NCI-H1694 (cell line): ENCODE results near the gene KCNE1.
"Not testable (repeated sequence)": the region's sequence is repeated elsewhere in the genome, so short reads cannot be mapped to it uniquely, and the experiment has no call there.

Experiments used
- DNase-seq: peaks from one replicate; lab custom pipeline; 2025; lab: John Stamatoyannopoulos, UW

The KCNE1 gene

DNA sequence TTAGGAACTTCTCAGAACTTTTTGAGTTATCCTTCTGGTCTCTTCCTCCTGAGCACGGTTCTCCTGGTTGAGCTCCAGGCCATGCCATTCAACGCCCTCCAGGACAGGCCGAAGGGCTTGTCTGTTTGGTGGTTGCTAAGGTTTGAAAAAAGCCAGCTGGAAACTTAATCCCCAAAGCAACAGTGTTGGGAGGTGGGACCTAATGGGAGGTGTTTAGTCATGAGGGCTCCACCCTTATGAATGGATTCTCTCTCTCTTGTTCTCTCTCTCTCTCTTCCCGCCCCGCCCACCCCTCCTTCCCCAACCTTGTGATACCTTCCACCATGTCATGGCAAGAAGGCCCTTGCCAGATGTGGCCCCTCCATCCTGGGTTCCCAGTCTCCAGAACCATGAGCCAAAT lies 829 bp downstream of the KCNE1 start:
- DNase-seq: no peak

DNA sequence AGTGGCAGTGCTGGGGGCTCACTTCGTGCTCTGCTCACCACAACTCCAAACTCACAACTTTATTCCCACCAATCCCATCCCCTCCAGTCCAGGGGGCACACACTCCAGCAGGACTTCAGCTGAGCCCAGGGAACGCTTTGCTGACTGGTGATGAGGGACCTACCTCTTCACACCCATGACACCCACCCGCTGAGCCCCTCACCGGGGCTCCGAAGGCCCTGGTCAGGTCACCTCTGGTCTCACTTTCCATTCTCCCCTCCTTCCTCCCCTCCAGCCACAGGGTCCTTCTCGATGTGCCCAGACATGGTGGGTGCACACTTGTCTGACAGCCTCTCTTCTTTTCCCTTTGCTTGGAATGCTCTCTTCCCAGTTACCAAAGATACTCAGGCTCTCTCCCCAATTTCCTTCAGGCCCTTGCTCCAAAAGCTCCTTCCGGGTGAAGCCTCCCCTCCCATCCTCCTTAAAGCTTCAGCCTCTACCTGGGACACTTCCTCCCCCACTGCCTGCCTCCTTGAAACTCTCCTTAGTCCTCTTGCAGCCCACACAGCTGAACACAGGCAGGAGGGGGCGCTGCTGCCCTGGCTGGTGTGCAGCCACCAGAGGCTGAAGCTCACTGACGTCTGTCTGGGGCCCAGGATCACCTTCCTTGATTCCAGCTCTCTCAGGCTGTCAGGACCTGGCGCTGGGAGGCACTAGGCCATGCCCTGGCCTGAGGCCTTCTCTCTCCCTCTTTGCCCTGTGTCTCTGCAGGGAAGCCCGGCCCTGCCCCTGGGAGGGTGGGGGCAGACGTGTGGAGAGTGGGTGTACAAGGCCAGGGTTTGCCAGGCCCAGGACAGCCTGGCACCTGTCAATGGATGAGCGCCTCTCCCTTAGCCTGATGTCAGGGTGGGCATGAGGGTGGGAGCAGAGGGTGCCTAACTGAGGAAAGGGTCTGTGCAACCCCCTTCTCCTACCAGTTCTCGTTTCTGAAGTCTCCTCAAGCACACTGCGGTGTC lies 1.6 kb downstream of the KCNE1 start:
- no peak for DNase-seq

DNA sequence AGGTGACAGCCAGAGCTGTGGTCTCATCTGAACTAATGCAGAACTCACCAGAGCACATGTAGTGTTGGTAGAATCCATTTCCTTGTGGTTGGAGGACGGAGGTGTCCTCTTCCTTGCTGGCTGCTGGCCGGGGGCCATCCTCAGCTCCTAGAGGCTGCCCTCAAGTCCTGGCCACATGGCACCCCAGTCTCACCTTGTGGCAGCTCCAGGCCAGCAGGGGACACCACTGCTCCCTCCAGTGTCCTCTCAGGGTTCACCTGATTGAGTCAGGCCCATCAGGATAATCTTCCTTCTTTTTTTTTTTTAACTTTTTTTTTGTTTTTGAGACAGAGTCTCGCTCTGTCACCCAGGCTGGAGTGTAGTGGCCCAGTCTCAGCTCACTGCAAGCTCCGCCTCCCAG lies 2.9 kb downstream of the KCNE1 start:
- DNase-seq: no peak

DNA sequence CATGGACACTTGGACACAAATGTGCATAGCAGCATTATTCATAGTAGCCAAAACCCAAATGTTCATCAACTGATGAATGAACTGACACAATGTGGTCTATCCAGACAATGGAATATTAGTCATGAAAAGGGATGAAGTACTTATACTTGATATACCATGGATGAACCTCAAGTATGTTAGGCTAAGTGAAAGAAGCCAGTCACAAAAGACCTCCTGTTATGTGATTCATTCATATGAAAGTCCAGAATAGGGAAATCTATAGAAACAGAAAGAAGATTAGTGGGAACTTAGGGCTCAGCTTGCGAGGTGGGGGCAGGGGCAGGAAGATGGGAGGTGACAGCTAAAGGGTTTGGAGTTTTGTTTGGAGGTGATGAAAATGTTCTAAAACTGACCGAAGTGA lies 7.4 kb downstream of the KCNE1 start:
- no peak for DNase-seq

DNA sequence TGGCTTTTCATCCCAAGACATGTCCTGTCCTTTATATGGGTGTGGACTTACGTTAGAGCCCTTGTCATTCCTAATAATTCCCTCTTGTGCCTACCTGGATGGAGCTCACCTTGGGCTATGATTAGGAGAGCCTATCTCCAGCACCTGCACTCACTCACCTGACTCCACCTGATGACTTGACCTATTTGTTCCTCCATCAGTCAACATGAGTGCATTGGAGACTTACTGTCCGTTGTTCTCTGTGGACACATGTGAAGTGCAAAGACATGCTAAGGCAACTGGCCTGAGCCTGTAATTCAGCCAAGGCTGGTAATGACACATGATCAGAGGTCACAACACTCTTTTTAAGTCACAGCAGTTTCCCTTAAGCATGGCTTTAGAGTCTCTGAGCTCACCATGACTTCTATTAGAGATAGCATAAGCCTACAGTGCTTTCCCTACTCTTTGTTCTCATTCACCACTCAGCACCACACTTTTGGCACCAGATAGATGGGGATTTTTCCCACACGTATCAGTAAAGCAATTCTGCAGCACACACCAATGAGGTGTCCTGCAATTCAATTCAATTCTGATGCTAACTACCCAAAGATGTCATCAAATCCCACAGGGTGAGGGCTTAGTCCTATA lies 9.4 kb downstream of the KCNE1 start:
- DNase-seq: no peak

DNA sequence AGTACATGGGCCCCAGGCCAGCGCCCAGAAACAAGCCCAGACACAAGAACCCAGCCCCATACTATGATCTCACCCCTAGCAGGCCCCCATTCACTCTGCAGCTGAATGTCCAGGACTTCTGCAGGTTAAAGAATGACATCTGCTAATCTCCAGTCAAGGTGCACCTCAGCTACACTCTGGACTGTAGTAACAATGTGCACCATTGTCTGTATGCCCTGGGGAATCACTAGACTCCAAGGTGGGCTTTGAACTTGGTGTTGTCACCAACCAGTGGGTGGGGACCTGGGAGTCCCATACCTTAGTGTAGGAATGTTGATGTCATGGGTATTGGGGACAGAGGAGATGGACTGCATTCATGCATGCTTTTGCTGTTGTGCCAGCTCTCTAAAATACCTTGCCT lies 10.3 kb downstream of the KCNE1 start:
- DNase-seq: no peak

DNA sequence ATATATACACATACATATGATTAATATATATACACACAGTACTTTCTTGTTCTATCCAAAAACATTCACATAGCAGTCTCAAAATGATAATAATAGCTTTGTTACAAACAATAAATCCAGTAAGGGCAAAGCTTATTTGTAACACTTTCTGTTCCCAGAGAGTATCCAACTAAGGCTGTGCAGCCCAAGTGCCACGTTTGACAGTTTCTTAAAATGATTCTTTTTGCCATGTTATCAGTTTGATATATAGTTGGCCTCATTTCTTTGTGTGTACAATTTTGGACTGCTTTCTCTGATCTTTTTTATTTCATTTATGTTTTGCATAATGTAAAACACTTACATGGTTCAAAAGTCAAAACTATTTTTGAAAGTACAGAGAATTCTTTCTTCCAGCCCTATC lies 11.8 kb downstream of the KCNE1 start:
- DNase-seq: no peak

DNA sequence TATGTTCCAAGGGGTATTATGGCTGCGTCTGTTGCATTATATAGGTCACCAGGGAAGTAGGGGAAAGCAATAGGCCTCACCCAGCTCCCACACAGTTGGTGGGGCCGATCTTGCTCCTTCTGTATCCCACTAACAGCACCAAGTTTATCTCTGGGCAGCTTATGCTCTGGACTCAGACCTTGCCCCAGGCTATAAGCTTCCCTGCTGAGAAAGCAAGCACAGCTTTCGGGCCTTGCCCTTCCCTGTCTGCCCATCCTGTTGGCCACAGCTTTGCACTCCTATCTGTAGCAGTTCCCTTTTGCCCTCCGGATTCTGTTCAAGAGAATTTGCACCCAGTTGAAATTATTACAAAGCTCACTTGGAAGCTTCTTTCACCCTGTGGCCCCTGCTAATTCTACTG lies 12.9 kb downstream of the KCNE1 start:
- DNase-seq: no peak

DNA sequence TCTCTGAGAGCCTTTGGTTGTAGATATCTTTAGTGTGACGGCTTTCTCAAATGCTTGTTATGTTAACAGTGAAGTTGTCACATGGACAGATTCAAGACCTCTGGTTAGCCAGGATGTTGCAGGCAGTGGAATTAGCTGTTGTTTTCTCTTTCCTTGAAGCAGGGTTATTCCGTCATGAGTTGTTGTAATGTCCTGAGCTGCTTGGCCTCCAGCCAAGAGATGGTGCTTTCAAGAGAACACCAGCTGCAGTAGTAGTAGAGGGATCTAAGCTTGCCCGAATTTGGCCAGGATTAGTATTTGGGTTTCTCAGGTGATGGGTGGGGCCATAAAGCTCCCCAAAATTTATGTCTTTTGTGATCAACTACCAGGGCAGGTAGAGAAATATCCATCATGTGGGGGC lies 13.4 kb downstream of the KCNE1 start:
- no peak for DNase-seq

DNA sequence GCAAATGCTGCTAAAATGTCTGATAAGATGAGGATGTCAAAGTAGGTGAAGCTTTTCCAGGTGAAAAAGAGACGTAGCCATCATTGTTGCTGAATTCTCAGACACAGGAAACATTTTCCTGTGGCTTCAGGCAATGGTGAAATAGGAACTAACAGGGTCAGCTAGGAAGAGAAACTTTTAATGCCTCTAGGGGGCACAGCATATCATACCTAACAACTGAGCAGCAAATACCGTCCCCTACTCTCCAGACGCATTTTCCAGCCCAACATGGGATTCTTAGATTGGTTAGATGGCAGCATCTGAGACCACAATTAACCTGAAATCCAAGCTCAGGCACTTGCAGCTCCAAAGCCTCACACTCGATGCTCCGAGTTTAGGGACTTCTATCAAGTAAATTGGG lies 28.2 kb downstream of the KCNE1 start:
- not testable (repeated sequence) for DNase-seq

DNA sequence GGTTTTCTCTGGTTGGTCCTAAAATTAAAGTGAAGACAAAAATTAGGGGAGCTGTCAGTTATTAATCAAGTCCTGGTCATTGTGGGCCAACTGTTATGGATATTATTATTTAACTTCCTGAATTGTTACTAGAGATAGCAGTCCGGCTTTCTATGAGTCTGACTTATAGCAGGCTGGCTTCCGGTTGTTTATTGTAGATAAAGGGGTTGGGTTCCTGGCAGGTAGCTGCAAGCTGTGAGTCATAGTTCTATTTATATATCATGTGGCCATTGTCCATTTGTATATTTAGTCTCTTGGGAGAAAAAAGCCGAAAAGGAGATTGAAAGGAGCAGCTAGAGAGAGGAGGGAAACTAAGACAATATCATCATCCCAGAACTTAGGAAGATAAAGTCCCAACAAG lies 28.6 kb downstream of the KCNE1 start:
- DNase-seq: not testable (repeated sequence)

DNA sequence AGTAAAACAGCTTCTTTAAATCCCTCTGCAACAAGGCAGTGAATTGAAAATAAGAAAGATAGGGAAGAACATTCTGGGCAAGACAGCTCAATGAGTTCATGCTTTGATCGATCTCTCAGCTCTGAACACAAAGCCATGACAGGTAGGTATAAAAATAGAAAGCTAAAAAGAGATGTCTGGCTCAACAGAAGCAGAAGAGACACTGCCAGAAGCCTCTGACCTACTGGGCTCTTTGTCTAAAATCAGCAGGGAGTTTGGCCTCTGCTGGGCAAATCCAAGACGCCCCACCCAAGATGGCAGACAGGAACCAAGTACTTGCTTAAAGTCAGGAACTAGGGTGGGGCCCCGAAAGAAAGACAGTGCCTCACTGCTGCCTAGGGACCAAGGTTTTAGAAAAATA lies 44.7 kb downstream of the KCNE1 start:
- not testable (repeated sequence) for DNase-seq

DNA sequence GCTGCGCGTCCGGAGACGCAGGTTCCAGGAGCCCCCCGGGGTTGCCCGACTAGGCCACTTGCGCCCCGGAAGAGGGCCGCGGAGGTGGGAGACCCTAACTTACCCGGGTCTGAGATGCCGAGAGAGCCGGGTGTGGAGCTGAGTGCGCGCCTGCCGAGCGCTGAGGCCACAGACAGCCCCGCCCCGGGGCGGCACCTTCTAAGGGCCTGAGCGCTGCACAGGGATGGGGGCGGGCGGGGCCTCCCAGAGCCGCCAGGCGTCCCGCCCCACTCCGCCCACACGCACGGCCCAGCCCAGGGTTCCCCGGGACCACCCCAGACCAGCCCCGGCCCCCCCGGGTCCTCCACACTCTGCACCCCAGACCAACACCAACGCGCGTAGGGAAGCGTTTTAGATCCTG lies 52.6 kb downstream of the KCNE1 start:
- DNase-seq: not testable (repeated sequence)

DNA sequence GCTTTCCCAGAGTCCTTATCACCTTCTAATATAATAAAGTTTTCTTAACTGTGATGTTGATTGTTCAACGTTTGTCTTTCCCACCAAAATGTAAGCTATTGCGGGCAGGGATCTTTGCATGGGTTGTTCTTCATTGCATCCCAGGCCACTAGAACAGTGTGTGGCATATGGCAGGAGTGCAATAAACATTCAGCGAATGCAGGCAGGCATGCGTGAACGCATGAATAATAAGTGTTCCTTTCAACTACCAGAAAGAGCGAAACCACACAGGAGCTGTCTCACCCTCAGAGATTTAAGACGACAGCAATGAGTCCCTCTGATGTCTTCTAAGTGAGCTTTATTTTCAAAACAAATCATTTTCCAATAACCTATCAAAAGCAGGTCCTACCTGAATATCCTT lies 53.7 kb downstream of the KCNE1 start:
- DNase-seq: not testable (repeated sequence)

DNA sequence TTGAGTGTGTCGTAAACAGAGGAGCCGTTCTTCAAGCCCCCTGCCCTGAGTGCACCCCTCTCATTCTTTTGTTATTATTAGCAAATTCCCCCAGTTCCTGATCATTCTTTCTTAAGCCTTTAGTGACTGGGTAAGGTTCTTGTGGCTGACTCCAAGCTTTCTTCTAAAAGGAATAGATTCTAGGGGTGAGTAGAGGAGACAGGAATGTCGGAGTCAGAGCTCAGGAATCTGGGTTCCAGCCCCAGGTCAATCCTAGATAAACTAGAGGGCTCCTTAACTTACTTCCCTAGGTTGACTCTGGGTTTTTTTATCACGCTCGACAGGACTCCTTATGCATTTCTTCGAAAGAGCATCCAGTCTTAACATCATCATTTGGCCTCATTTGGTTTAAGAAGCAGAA lies 55.8 kb downstream of the KCNE1 start:
- DNase-seq: not testable (repeated sequence)

DNA sequence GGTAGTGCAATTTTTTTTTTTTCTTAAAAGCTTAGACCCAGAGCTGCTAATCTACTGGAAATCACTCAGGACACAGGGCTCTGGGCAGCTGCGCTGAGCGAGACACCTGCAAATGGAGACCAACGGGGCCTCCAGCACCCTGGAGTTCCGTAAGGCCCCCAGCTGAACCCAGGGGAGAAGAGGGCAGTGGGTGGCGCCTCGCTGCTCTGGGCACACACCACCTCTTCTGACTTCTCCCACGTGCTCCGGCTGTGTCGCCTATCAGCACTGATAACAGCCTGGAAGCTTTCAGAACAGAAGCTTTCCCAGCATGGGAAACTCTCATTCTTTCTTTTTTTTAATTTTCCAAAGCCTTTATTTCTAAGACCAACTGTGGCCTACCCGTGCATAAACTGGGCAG lies 56.4 kb downstream of the KCNE1 start:
- not testable (repeated sequence) for DNase-seq

DNA sequence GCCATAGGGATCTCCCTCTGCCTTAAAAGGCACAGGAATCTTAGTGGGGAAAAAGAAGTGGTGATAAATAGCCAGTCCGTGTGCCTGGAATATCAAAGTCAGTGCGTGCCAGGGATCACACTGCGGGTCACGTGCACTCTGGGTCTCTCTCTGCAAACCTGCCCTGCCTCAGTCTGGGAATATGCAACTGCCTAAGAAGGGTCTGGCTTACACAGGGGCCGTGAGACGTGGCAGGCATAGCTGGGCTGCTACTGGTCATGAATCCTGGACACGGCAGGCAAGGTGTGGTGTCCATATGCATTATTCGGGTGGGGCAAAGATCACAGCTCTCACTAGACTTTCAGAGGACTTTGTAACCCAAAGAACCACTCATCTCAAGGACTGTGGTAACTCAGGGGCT lies 65.0 kb downstream of the KCNE1 start:
- not testable (repeated sequence) for DNase-seq

DNA sequence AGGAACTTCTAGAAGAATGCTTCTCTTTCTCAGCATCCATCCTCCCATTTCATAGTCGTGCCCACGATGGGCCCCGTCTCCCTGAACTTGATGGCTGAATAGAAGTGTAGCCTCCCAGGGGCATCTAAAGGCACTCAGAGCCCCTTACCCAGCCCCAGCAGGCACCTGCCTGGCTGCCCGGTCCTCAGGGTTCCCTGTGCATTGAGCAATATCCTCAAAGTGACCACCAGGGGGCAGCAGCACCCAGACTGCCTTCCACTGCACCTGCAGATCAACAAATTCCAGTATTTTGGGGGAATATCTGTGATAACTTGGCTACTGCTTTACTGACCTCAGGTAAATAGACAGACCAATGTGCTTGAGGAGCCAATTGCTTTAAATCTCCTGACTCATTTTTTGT lies 68.5 kb downstream of the KCNE1 start:
- not testable (repeated sequence) for DNase-seq

DNA sequence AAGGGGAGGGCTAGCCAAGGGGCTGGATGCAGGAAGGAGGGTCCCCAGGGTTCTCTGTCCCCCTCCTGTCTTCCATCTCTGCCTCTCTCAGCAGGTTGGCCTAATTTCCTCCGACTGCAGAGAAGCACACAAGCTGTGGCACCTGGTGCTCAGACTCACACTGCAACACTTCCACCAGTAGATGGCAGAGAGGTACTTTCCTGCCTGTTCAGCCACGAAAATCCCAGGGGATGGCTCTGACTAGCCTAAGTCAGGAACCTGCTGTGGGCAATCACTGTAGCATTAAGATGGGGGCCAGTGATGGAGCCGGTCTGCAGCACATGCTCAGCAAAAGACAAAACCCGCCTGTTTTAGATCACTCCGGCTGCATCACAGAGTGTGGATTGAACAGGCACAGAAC lies 82.3 kb downstream of the KCNE1 start:
- not testable (repeated sequence) for DNase-seq

DNA sequence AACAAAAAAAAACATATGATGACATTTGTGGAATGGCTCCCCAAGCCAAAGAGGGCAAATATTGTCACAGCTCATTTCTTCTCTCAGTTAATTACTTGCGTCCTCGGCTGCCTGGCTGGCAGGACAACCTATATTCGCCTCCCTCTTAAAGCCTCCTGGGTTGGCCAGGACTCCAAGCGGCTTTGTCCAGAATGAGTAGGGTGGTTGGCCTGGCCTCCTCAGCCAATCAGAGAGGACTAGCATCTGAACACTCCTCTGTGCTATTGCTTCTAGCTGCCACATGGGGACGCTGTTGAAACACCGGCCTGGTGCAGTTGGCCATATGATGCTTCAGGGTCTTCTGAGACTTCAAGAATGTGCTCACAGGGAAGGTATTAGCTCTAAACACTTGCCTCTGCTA lies 83.6 kb downstream of the KCNE1 start:
- not testable (repeated sequence) for DNase-seq

DNA sequence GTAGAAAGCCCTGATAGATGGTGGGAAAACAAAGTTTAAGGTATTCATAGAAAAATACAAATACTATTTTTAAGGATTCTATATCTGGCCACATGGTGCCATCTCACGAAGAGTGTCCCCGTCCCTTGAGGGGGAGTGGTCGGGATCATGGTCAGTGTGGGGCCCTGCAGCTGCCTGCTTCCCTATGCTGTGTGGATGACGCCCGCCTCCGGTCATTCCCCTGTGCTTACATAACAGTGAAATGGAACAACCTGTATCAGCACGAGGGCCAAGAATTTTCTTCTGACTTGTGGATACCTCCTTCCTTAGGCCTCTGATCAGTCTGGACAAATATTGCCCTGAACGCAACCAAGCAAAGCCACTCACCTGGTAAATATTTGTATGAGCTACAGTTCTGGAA lies 84.7 kb downstream of the KCNE1 start:
- DNase-seq: not testable (repeated sequence)

DNA sequence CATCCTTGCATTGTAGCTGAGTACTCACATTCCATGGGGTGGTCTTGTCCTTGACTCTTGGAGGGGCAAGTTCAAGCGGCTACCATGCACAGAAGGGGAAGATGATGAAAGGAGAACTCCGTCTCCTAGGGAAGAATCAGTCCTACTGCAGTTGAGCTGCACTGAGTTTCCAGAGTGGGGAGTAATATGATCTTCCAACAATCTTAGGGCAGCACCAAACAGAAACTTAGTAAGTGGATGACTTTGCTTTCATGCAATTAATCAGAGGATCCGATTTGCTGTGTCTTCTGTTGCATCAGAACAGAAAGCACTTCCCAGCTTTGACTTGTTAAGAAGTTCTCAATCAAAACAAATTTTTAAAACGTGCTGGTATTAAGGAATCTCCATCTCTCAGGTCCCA lies 88.2 kb downstream of the KCNE1 start, which contains the start of gene SMIM34:
SMIM34 (minus strand) TSS at position 147 of the 400 bp plus-strand sequence; CDS start at position 35, 112 bp downstream.
- DNase-seq: not testable (repeated sequence)

DNA sequence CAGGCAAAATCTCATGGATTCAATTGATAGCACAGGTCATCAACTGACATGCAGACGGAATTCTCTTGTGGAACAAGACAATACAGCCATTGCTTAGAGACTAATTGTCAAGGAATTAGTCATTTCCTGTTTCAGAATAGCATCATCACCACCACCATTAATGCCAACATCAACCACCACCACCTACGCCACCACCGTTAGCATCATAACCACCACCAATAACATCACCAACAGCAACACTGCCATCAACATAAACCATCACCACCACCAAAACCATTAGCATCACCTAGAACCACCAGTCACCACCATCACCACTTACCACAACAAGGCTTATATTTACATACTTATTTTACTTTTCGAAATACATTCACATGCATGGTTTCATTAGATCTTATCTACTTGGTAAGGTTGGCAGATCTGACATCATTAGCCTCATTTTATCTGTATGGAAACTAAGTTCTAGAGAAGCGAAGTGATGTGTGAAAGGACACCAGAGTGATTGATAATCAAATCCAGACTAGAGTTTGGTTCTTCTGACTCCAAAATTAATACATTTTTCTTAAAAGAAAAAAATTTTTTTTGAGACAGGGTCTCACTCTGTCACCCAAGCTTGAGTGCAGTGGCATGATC lies 94.4 kb downstream of the KCNE1 start:
- not testable (repeated sequence) for DNase-seq
